BJ (cell line): ENCODE data around the gene CNNM2. TPM values are rescaled to one million over a fixed set of nuclear protein-coding genes. Genes with fewer than 3 reads are reported as not detected.

Experiments
- CTCF ChIA-PET: fragments of 350-600 bp; formaldehyde crosslinking; extraction: SDS; loops from one replicate; lab custom pipeline; 2021; ENCODE audit warnings: antibody characterized with exemption, inconsistent platforms; lab: Yijun Ruan, JAX
- POLR2A ChIA-PET: fragments of 300-600 bp; sonication (Branson Sonifier 250); formaldehyde crosslinking; extraction: SDS; loops from one replicate; lab custom pipeline; 2021; ENCODE audit warnings: antibody characterized with exemption; lab: Charles Lee
- DNase-seq: peaks from one replicate; pipeline ENCODE4 v3.0.0-alpha.2; 2011; ENCODE audit warnings: low read depth
- H3K27me3 ChIP-seq: 2 replicates; pipeline ENCODE4 v1.6.0; 2011; ENCODE audit warnings: low read length; ENCODE audit not compliant: control insufficient read depth, insufficient read depth
- H3K36me3 ChIP-seq: 2 replicates; pipeline ENCODE4 v1.5.1; 2011; ENCODE audit warnings: low read length; ENCODE audit not compliant: control insufficient read depth, insufficient read depth
- H3K4me3 ChIP-seq: 2 replicates; pipeline ENCODE4 v1.5.1; 2011; ENCODE audit warnings: low read depth, mild to moderate bottlenecking, control low read depth, low read length
- polyA plus RNA-seq: library from polyadenylated mRNA; depleted of rRNA; stranded (reverse); fragments of >200 nt; gene quantifications from 2 replicates; pipeline ENCODE4 v1.2.3, GENCODE V29; 2011
- TF ChIP-seq, protein P1 (sequence below): IDR thresholded peaks from 2 replicates; pipeline ENCODE4 v1.5.1; 2011; ENCODE audit warnings: low read depth, mild to moderate bottlenecking, control low read depth, inconsistent platforms, low read length, moderate library complexity; ENCODE audit not compliant: insufficient read depth

CNNM2 gene
- polyA plus RNA-seq, 1 experiment = 3.7 TPM

DNA sequence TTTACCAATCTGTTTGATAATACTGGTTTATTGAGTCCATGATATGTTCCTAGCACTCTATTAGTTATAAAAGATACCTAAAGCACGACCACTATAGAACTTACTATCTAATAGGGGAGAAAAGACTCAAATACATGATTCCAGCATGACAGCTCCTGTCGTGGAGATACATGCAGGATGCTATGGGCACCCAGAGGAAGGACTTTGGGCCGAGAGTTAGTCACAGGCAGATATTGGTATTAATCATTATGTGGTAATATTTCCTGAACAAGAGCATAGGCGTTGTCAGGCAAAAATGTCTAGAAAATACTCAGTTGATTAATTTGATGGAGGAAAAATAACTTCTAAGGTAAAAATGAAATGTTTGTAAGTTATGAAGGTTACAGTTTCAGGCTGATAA, 31.8 kb downstream of the CNNM2 start:
- Histone ChIP-seq H3K36me3 (no peaks in the 10 kb centered on the region), H3K27me3 (peaks cover 1% of the 10 kb centered on the region; the same call in 1 of the 2 replicates), H3K4me3 (no peak overlapping the region)
- ChIA-PET POLR2A (no interaction called here), CTCF (interaction anchor here (1.0 kb wide), 1 partner anchor 31 kb away, joined by 4 read pairs; no protein-coding TSS in a partner anchor)
- TF ChIP-seq, protein P1, sequence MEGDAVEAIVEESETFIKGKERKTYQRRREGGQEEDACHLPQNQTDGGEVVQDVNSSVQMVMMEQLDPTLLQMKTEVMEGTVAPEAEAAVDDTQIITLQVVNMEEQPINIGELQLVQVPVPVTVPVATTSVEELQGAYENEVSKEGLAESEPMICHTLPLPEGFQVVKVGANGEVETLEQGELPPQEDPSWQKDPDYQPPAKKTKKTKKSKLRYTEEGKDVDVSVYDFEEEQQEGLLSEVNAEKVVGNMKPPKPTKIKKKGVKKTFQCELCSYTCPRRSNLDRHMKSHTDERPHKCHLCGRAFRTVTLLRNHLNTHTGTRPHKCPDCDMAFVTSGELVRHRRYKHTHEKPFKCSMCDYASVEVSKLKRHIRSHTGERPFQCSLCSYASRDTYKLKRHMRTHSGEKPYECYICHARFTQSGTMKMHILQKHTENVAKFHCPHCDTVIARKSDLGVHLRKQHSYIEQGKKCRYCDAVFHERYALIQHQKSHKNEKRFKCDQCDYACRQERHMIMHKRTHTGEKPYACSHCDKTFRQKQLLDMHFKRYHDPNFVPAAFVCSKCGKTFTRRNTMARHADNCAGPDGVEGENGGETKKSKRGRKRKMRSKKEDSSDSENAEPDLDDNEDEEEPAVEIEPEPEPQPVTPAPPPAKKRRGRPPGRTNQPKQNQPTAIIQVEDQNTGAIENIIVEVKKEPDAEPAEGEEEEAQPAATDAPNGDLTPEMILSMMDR = no peak
- DNase-seq = no peak

DNA sequence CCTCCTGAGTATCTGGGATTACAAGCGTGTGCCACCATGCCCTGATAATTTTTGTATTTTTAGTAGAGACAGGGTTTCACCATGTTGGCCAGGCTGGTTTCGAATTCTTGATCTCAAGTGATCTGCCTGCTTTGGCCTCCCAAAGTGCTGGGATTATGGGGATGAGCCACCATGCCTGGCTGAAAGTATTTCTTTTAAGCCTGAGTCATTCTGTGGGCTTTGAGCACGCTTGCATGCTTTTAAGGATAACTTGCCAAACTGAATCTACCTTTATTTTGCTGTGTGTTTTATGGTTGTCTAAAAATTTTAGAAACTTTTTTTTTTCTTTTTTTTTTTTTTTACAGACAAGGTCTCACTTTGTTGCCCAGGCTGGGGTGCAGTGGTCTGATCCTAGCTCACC, 33.2 kb downstream of the CNNM2 start:
- CTCF ChIA-PET = interaction anchor here (0.7 to 0.9 kb wide), 2 partner anchors 8 to 226 kb away, joined by 3 read pairs; no protein-coding TSS in a partner anchor
- TF ChIP-seq, protein P1 = no peak
- H3K27me3 ChIP-seq = peaks cover 1% of the 10 kb centered on the region; the same call in 1 of the 2 replicates
- no peak overlapping the region for H3K4me3 ChIP-seq
- POLR2A ChIA-PET = interaction anchor here (0.7 kb wide), 1 partner anchor 34 kb away, joined by 5 read pairs; no protein-coding TSS in a partner anchor
- DNase-seq = no peak
- H3K36me3 ChIP-seq = no peaks in the 10 kb centered on the region

DNA sequence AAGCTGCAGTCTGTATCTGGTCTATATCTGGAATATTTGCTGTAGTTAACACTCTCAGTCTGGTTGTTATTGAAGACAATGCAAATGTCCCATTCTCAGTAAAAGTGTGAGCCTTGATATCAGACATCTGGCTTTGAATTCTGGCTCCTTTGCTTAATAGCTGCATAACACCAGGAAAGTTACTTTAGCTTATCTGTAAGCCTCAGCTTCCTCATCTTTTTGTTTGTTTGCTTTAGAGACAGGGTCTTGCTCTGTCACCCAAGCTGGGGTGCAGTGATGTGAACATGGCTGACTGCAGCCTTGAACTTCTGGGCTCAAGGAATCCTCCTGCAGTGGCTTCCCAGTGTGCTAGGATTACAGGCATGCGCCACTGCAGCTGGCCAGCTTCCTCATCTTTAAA, 41.3 kb downstream of the CNNM2 start:
- H3K4me3 ChIP-seq = no peak overlapping the region
- TF ChIP-seq, protein P1 = no peak
- no peaks in the 10 kb centered on the region for H3K36me3 ChIP-seq
- H3K27me3 ChIP-seq = no peaks in the 10 kb centered on the region
- ChIA-PET POLR2A (interaction anchor here (0.5 kb wide), 1 partner anchor 373 kb away, joined by 3 read pairs; no protein-coding TSS in a partner anchor), CTCF (interaction anchor here (1.0 kb wide), 1 partner anchor 8 kb away, joined by 3 read pairs; no protein-coding TSS in a partner anchor)
- DNase-seq = no peak

DNA sequence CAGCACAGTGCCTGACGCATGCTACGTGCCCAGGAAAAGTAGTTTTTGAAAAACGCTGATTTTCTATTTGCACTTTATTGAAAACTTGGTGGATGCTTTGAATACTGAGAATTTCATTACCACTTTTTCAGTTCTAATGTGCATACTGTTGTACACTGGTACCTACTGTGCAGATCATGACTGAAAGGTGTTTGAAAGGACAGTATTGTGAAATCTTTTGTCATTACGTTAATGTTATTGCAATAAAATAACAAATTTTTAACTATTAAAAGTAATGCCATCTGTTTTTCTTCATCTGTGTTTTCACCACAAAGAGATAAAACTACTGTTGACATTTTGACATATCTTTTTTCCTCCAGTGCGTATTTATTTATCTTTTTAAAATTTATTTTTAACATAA, 42.1 kb downstream of the CNNM2 start:
- Histone ChIP-seq H3K27me3 (no peaks in the 10 kb centered on the region; the same call in 1 of the 2 replicates), H3K36me3 (no peaks in the 10 kb centered on the region), H3K4me3 (no peak overlapping the region)
- no peak for DNase-seq
- POLR2A ChIA-PET = no interaction called here
- CTCF ChIA-PET = interaction anchor here (1.0 kb wide), 1 partner anchor 9 kb away, joined by 3 read pairs; no protein-coding TSS in a partner anchor
- TF ChIP-seq, protein P1 = no peak

DNA sequence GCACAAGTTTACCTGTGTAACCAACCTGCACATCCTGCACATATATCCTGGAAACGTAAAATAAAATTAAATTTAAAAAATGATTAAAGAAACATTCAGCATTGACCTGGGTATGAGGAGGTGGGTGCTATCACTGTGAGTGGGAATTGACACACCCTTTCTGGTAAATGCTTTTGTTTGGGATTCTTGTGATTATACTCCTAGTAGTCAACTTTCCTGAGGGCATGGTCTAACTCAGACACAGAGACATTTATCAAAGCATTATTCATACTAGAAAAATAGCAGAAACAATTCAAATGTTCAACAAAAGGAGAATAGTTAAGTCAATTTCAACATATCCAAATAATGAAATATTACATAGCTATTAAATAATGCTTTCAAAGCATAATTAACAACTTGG, 44.2 kb downstream of the CNNM2 start:
- CTCF ChIA-PET = no interaction called here
- H3K27me3 ChIP-seq = no peaks in the 10 kb centered on the region; the same call in 1 of the 2 replicates

More for the DNA sequence above, 44.2 kb downstream of the CNNM2 start:
- TF ChIP-seq, protein P1 = no peak
- Histone ChIP-seq H3K36me3 (no peaks in the 10 kb centered on the region), H3K4me3 (no peak overlapping the region)
- DNase-seq = no peak
- POLR2A ChIA-PET = no interaction called here
